GM18873 (cell line): ENCODE data around the gene TOX2.

Source experiments
- ATAC-seq: cut with Tn5 transposase; IDR thresholded peaks from one replicate; pipeline ENCODE4 v1.9.1; 2021; ENCODE audit warnings: mild to moderate bottlenecking, moderate library complexity, moderate number of reproducible peaks; ENCODE audit not compliant: unreplicated experiment, low FRiP score

TOX2 gene

DNA sequence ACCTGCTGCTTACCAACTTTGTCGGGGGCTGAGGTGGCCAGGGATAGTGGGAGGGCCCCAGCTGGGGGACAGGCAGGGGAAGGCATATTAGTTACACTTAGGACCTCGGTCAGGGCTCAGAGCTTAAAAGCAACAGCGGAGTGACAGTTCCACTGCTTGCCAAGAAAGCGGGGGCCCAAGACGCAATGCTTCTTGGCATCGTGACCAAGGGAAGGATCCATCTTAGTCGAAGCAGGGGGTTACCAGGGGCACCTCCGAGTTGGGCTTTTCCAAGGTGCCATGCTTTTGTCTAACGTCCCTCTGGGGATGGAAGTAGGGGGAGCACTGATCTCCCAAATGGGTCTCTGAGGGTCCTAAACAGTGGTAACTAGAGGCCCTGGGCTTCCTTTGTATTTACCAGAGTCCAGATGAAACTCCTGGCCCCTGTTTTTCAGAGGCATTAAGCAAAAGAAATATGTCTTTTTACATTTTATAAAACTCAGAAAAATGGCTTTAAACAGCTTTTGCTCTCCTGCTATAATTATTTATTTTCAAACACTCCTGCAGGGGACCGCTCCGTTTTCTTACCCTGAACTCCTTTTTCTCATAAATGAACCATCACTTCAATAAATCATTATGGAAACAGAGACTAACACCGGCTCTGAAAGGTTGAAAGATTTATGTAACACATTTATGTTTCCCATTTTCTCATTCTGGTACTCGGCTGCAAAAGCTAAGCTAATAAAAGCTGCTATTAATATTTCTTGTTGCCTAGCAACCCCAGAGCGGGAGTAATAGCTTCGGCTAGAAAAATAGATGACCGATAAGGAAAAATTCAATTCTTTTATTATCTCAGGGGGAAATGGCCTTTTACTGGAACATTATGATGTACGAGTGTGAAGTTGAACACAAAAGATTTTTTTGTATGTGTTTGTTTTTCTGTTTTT lies 100.4 kb downstream of the TOX2 start:
- ATAC-seq, result no peak

DNA sequence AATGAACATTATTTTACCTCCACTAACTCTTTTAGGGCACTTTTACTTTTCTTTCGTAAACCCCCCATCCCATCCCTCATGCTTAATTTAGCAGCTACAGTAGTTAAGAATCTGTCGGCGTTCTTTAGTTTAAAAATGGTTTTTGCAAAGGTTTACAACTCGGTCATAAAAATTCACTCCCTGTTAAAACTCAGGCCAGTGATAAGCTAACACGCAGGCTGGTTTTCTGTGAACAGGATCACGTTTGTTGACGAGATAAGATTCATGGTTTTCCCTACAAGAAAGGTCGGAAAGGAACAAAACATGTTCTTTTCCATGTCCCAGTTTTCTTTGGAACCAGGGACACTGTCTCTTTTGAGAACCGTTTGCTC lies 101.1 kb downstream of the TOX2 start:
- ATAC-seq, result no peak

DNA sequence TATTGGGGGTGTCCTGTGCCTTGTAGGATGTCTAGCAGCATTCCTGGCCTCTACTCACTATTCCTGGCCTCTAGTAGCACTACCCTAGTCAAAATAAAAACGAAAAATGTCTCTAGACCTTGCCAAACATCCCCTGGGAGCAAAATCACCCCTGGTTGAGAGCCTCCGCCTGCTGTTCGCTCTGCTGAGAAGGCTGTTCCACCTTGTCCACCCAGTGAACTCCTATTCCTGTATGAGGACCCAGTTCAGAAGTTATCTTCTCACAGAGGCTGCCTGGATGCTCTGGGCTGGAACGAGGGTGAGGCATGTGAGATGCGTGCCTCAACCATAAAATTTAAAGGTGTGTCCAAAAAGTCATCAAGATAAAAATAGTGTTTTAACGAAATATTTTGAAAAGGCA lies 101.9 kb downstream of the TOX2 start:
- ATAC-seq, result no peak

DNA sequence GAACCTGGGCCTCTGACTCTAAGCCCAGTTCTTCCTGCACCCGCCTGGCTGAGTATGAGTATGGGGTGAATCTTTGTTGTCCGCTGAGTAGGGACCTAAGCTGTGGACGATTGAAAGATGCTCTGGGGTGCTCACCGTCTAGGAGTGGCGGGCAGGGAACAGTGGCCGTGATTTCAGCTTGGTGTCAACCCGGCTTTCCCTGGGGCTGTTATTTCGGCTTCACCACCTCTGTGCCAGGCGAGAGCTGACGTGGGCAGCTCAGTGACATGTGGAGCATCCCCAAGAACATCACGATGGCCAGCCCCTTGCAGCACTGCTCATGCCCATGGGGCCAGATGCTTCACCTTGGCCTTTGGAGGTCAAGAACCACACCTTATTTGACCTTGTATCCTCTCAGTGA lies 102.6 kb downstream of the TOX2 start:
- no peak for ATAC-seq

DNA sequence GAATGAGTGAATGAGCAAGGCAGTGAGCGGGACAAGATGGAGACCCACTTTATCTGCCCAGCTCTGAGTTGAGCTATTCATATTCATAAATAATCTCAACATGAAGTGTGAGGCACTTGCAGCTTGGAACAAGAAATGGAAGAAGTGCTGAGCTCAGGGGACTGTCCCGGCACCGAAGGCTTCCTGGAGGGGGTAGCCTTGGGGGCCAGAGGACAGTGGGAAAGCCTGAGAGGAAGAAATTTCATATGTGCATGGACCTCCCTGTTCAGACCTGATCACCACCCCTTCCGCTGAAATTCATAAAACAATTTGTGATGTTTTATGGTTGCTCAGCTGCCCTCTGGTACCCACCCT lies 103.2 kb downstream of the TOX2 start:
- no peak for ATAC-seq

DNA sequence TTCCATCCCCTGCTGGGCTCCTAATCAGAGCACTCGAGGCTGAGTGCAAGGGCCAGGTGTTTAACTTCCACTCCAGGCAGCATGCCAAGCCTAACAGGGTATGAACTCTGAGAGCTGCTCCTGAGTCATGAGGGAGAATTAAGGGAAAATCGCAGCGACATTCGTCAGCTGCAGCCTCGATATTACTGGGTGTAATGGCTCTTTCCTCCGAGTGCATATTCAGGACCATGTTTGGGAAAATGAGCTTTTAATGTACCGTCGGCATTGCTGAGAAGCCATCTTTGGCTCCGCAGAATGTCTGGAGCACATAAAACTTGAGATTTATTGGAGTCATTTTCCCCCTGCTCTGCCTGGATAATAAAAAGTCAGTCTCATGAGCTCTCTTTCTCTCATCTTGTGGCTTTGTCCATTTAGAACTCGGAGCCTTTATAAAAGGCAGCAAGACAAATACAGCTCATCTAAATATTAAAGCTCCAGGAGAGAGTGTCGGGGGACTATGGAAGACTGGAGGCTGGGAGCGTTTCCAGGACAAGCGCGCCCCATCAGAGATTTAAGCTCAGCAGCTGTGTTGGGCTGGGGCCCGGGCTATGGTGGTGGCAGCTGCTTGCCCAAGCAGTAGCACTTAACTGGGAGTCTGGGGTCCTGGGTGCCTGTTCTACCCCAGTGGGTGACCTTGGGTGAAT lies 103.7 kb downstream of the TOX2 start:
- no peak for ATAC-seq

DNA sequence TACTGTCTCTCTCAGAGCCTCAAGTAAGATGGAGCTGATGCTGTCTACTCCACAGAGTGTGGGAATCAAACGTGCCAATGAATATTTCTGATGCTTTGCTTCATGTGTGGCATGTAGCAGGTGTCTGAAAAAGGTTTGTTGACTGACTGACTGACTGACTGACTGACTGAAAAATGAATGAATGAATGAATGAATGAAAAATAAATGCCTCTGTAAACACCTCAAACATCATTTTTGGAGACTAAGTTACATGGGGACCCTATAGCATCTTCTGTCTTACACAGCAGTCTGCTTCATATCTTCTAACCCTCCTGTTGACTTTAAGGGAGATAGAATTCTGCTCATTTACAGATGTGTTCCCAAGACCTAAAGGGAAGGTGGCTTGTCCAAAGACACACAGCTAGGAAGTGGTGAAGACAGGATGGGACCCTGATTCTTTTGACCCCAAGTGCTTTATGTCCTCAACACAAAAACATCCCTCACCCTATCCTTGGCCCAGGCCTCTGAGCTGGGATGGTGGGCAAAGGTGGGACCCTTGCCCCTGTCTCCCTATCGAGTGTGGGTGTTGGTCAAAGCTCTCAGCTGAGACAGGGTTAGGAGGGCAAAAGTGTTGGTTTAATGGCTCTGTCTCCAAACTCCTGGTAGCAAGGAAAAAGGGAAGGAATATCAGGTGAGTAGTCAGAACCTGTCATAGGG lies 104.4 kb downstream of the TOX2 start:
- ATAC-seq, result no peak

DNA sequence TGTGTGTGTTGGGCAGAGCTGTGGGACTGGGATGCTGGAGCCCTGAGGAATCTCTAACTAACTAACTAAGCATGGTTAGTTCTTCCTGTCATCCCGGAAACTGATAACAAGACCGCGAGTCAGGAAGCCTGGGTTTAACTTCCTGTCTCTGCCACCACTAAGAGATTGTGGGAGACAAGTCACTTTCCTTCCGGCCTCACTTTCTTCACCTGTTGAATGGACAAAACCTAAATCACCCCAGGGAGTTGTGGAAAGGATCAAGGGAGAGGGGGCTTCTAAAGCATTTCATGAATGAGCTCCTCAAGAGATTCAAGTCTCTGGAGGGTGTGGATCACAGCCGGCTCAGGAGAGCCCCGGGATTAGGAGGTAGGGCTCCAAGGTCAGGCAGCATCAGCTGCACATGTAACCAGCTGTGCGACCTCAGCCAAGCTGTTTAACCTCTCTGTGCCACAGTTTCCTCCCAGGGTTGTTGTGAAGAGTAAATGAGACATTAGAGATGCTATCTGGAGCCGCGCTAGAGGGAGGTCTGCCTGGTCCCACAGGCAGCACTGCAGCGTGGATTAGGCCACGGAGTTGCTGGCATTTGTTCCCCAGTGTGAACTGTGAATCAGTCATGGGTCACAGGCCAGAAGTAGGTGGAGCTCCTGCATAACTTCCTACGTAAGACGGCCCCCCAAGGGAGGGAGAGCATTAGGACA lies 105.1 kb downstream of the TOX2 start:
- no peak for ATAC-seq

DNA sequence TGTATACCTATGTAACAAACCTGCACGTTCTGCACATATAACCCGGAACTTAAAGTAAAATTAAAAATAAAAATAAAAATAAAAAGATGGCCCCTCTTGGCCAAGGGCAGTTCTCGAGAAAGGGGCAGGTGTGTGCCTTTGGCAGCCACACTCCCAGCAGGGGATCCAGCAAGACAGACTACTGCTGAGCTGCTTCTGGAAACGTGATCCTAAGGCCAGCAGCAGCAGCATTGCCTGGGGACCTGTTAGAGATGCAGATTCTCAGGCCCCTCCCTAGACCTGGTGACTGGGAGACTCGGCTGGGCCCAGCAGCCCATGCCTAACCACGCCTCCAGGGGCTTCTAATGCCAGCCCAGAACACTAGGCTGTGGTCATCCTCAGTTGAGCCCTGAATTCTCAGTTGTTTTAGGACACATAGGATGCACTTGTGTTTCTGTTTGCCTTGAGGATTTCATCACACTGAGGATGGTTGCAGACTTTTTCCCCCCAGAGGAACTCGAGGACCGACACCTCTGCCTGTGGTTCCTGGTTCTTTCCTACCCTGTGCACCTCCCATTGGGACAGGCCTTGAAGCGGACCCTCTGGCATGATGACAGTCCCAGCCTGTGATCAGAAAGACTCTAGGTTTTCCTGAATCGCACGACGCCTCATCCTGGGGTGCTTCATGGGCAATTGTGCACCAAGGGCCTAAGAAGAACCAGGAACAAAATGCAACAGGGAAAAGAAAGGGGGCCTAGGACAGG lies 105.9 kb downstream of the TOX2 start:
- ATAC-seq, result no peak

DNA sequence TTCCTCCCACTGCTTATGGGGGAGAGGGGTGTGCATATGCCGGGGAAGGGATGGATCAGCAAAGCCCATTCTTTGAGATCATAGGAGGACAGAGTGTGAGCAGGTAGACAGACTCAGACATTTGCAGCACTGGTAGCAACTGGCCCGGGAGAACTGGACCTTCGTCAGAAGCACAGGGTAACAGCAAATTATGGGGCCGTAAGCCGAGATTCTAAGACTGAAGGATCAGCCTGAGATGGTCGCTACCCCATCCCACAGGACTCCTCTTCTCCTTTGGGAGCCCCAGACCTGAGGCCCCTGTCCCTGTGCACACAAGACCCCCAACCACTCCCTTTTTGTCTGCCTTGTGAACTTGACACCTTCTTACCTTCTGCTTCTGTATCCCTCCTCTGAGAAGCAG lies 106.5 kb downstream of the TOX2 start:
- no peak for ATAC-seq

DNA sequence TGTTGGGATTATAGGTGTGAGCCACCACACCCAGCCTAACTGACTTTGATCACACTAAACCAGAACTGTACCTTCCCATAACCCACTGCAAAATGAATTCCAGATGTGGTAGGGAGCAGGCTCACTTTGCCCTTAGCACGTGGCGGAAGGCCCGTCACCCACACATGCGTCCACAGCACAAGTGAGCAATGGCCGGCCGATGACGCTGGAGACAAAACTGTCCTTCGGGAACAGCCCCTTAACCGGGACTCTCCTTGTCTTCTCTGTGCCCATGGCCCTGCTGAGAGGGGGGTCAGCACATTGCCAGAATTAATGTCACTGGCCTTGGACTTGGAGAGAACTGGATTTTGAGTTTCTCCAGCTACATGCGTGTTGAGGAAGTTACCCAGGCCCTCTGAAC lies 107.2 kb downstream of the TOX2 start:
- no peak for ATAC-seq

DNA sequence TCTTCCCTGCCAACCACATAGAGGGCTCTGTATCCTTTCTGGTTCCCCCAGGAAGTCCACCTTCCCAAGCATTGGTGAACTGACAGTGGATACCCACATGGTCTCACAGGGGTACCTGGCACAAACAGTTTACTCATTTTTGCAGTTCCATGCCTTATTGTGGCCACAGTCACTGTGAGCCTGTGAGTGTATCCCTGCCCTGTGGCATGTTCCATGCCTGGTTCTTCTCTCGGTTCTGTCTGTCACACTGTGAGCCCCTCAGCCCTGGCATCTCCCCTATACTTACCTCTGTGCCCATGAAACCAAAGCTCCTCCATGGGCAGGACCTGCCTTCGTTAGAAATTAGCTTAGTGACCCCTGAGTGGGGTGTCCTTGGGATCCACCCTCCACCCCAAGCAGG lies 107.8 kb downstream of the TOX2 start:
- ATAC-seq, result no peak

DNA sequence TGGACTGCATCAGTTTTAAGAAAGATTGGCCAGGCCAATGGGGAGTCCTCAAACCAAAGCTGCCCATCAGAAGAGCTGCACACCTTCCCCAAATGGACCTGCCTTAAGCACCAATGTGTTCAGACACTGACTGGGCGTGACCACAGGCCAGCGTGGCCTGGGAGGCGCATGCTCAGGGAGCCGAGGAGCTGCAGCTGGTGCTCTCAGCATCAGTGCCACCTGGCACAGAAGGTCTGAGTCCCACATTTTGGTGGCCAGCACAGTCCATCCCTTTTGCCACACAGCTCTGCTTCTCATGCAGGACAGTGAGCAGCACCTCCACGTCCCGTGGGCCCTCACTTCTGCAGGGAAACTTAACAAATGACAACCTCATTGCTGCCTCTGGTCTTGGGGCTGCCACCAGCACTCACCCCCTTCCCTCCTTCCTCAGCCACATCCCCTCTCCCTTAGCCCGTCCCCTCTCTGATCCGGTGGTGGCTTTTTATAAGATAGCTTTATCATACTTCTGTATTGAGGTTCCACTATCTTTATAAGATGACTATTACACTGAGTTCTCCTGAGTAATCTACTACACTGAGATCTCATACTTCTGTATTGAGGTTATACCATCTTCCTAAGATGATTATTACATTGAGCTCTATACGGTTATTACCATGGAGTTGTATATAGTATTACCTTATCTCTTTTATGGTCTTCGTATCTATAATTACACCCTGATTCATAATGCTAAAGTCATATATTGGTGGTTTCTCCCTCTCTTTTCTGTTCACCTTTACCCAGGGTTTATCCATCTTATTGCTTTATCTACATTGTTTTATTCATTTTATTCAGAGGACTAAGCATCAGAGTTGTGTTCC lies 109.1 kb downstream of the TOX2 start:
- no peak for ATAC-seq

DNA sequence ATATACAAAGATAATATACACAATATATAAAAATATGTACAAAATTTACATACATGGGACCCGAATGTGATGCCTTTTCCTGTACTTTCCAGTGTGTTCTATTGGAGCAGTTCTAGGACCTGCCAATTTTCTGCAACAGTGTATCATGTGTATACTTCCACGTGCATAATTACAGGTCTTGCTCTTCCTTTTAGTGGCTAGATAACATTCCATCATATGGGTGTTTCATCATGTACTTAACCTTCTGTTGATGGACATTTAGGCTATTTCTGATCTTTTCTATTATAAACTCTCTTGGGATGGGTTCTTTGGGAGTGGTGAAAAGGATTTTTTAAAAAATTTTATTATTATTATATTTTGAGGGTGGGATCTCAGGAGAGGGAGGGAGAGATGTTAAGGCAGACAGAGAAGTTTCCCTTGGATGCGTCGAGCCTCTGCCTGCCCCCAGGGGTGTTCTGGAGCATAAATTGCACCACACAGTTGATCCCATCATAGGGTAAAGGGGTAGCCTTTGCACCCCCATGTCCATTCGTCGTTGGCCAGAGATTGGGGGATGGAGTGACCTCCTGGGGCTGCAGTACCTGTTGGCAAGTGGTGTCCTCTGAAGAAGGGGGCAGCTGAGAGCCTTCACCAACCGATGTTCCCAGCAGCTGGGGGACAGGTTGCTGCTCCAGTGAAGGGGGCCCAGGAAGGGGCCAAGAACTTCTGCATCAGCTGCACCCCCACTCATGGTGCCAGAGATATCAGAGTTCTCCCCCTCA lies 110.3 kb downstream of the TOX2 start:
- no peak for ATAC-seq

DNA sequence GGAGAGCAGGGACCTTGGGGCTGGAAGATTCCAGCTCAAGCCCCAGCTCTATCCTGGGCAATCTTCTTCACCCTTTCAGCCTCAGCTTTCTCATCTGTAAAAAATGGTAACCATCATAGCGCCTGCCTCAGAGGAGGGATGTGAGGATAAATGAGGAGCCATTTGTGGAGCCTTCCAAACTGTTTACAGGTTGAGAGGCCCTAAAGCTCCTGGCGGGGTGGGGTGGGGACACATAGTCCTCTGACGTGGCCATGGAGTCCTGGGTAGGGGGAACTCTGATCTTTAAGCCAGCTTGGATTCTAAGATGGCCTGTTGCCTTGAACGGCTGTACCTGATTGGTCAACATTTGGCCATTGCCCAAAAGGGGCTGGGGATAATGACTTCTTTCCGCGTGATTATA lies 111.1 kb downstream of the TOX2 start:
- no peak for ATAC-seq

DNA sequence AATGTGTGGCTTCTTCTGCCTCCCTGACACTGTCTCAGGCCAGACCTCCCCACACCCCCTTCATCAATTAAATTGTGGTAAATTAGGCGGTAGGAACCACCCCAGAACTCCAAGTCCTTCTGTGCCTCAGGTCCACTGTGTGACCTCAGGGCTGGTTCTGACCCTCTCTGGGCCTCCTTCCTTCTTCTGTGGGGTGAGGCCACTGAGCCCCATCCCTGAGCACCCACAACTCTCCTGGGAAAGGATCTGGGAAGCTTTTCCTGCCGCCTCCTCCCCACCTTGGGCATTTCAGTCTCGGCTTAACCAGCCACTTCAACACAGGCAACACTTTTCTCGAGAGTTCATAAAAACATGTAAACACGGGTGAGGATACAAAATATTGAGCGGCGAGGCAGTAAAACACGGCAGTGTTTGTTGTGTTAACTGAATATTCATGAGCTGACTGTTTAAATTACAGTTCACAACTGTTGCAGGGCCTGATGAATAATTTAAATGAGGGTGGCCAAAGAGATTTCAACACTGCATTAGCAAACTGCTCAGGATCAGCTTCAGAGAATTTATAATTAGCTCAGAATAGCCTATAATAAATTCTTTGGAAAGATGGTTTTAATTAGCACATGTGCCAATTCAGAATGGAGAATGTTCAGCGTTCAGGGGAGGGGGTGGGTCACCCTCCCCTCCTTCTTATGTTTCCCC lies 112.1 kb downstream of the TOX2 start:
- no peak for ATAC-seq

DNA sequence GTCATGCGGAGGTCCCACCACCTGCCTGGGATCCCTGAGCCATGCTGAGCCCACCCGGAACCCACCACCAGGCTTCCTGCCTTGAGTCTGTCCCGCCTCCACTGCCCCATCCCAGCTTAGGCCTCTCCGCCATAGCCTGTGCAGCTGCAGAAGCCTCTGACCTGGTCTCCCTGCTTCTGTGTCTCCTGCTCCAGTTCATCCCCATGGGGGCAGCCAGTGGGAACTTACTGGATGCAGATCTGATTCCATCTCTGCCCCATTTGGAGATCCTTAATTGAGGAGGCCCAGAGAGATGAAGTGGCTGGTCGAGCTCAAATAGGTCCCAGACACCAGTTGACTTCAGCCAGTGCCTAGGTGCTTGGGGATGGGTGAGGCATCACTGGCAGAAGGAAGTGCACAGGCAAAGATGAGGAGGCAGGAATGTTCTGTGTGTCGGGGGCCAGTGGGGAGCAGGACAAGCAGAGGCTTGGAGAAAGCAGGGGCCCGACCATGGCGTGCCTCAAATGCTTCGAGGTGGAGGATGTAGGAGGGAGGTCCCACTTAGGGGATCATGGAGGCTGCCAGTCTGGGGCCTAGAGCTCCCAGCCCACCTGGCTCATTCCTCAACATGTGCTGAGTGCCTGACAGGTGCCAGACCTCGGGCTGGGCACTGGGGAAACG lies 112.8 kb downstream of the TOX2 start:
- no peak for ATAC-seq
